Suprapubic skin (tissue), 3 donors: ENCODE data around the gene IKZF4.

Source experiments
- CTCF ChIP-seq, 2 donors: fragments of 200-600 bp in 1 of 2; fragments of 450-650 bp in 1 of 2; sonication (generic) in 1 of 2; IDR thresholded peaks; one replicate each; pipeline ENCODE4 v1.5.1; 2016 to 2019; ENCODE audit warnings: antibody characterized with exemption in 2 of 2, mild to moderate bottlenecking in 1 of 2, moderate library complexity in 1 of 2
- EP300 ChIP-seq: sonication (generic); formaldehyde crosslinking; IDR thresholded peaks from one replicate; pipeline ENCODE4 v1.6.1; 2017; ENCODE audit warnings: antibody characterized with exemption
- POLR2A ChIP-seq, 2 donors: fragments of 450-650 bp; IDR thresholded peaks; one replicate each; pipeline ENCODE4 v1.6.1; 2017; ENCODE audit warnings: antibody characterized with exemption in 2 of 2, mild to moderate bottlenecking in 2 of 2, moderate library complexity in 2 of 2

GRCh38 chr12:56001487-56002100 is 19.2 kb upstream of the IKZF4 start:
- no peak for TF ChIP-seq CTCF (IDR thresholded peaks at IDR 0.05)
- TF ChIP-seq POLR2A (IDR thresholded peaks at IDR 0.05): no peak
- TF ChIP-seq EP300: no peak
